HepG2 (cell line): ENCODE data around the gene GSTM1. TPM values are rescaled to one million over a fixed set of nuclear protein-coding genes. Genes with fewer than 3 reads are reported as not detected.

ENCODE experiments used
- ARNT ChIP-seq: fragments of 450-650 bp; IDR thresholded peaks from 2 replicates; pipeline ENCODE4 v1.6.1; 2017
- ARNTL ChIP-seq: sonication (generic); formaldehyde crosslinking; IDR thresholded peaks from 2 replicates; pipeline ENCODE4 v1.4.0; 2020; ENCODE audit warnings: mild to moderate bottlenecking, missing genetic modification reagents
- CAMTA2 ChIP-seq: sonication (generic); formaldehyde crosslinking; IDR thresholded peaks from 2 replicates; pipeline ENCODE4 v1.4.0; 2020; ENCODE audit warnings: mild to moderate bottlenecking, missing genetic modification reagents, borderline replicate concordance
- CERS6 ChIP-seq: sonication (generic); formaldehyde crosslinking; IDR thresholded peaks from 2 replicates; pipeline ENCODE4 v1.5.0; 2020; ENCODE audit warnings: missing genetic modification reagents
- CHCHD3 ChIP-seq: sonication (generic); formaldehyde crosslinking; IDR thresholded peaks from 2 replicates; pipeline ENCODE4 v1.8.0; 2022; ENCODE audit warnings: mild to moderate bottlenecking, missing genetic modification reagents, moderate library complexity
- FIP1L1 ChIP-seq: fragments of 200-400 bp; formaldehyde crosslinking; IDR thresholded peaks from 2 replicates; pipeline ENCODE4 v1.6.1; 2018; ENCODE audit warnings: low read depth, mild to moderate bottlenecking, low read length, moderate library complexity, borderline replicate concordance; ENCODE audit not compliant: insufficient read depth
- HNF4A ChIP-seq: sonication (generic); formaldehyde crosslinking; IDR thresholded peaks from 2 replicates; pipeline ENCODE4 v1.4.0; 2020; ENCODE audit warnings: missing genetic modification reagents
- HNF4G ChIP-seq, 2 experiments: sonication (generic) in 1 of 2; formaldehyde crosslinking in 1 of 2; IDR thresholded peaks; 2 replicates each; pipeline versions ENCODE4 v1.4.0 to v1.6.1; 2011 to 2020; ENCODE audit warnings: borderline replicate concordance in 2 of 2, low read depth in 2 of 2, mild to moderate bottlenecking in 2 of 2, low read length in 1 of 2, missing genetic modification reagents in 1 of 2, moderate library complexity in 1 of 2
- MLX ChIP-seq: IDR thresholded peaks from 2 replicates; pipeline ENCODE4 v1.6.1; 2016
- MTA1 ChIP-seq: sonication (generic); formaldehyde crosslinking; IDR thresholded peaks from 2 replicates; pipeline ENCODE4 v1.4.0; 2020; ENCODE audit warnings: missing genetic modification reagents, mild to moderate bottlenecking, borderline replicate concordance
- NFIB ChIP-seq: sonication (generic); formaldehyde crosslinking; IDR thresholded peaks from 2 replicates; pipeline ENCODE4 v1.9.0; 2021; ENCODE audit warnings: missing genetic modification reagents, mild to moderate bottlenecking, borderline replicate concordance
- PHB2 ChIP-seq: fragments of 450-650 bp; IDR thresholded peaks from 2 replicates; pipeline ENCODE4 v1.6.1; 2018; ENCODE audit not compliant: partially characterized antibody
- RBAK ChIP-seq: sonication (generic); formaldehyde crosslinking; IDR thresholded peaks from 2 replicates; pipeline ENCODE4 v1.5.1; 2020; ENCODE audit warnings: mild to moderate bottlenecking, missing genetic modification reagents
- SRF ChIP-seq: IDR thresholded peaks from 2 replicates; pipeline ENCODE4 v1.6.1; 2011; ENCODE audit warnings: mild to moderate bottlenecking, low read depth, low read length, moderate library complexity
- TFDP2 ChIP-seq: sonication (generic); formaldehyde crosslinking; IDR thresholded peaks from 2 replicates; pipeline ENCODE4 v1.4.0; 2020; ENCODE audit warnings: missing genetic modification reagents
- TIGD3 ChIP-seq: sonication (generic); formaldehyde crosslinking; IDR thresholded peaks from 2 replicates; pipeline ENCODE4 v1.5.1; 2020; ENCODE audit warnings: mild to moderate bottlenecking, missing genetic modification reagents, borderline replicate concordance
- ZFP62 ChIP-seq: sonication (generic); formaldehyde crosslinking; IDR thresholded peaks from 2 replicates; pipeline ENCODE4 v1.4.0; 2020; ENCODE audit warnings: missing genetic modification reagents
- ZHX1 ChIP-seq: sonication (generic); formaldehyde crosslinking; IDR thresholded peaks from 2 replicates; pipeline ENCODE4 v1.8.1; 2022; ENCODE audit warnings: low read depth, mild to moderate bottlenecking, missing genetic modification reagents
- ZNF296 ChIP-seq: sonication (generic); formaldehyde crosslinking; conservative IDR thresholded peaks from 2 replicates; pipeline ENCODE4 v1.5.0; 2020; ENCODE audit warnings: mild to moderate bottlenecking, missing genetic modification reagents
- ZNF564 ChIP-seq: sonication (generic); formaldehyde crosslinking; IDR thresholded peaks from 2 replicates; pipeline ENCODE4 v1.8.1; 2023; ENCODE audit warnings: mild to moderate bottlenecking, missing genetic modification reagents
- ZNF569 ChIP-seq: sonication (generic); formaldehyde crosslinking; IDR thresholded peaks from 2 replicates; pipeline ENCODE4 v1.5.0; 2020; ENCODE audit warnings: mild to moderate bottlenecking, missing genetic modification reagents, moderate library complexity, borderline replicate concordance
- ZNF891 ChIP-seq: sonication (generic); formaldehyde crosslinking; IDR thresholded peaks from 2 replicates; pipeline ENCODE4 v1.5.0; 2020; ENCODE audit warnings: mild to moderate bottlenecking, missing genetic modification reagents
- polyA plus RNA-seq, 8 experiments: library from polyadenylated mRNA; depleted of rRNA in 3 of 8; stranded (reverse) in 7 of 8; unstranded in 1 of 8; fragments of >200 nt; fragmentation: Illumina TruSeq in 4 of 8; extraction: Trizol in 4 of 8; gene quantifications; 2 replicates each; pipeline versions ENCODE4 v1.2.1 to v1.2.3, GENCODE V29; 2011 to 2016; ENCODE audit warnings: low read depth in 4 of 8, missing spikeins in 1 of 8, mixed read lengths in 1 of 8; ENCODE audit not compliant: insufficient read depth in 1 of 8
- total RNA-seq, 5 experiments: library from RNA; depleted of rRNA; stranded (reverse); fragments of >200 nt; fragmentation: Illumina TruSeq; extraction: Trizol; gene quantifications; 2 replicates each; pipeline ENCODE4 v1.2.3, GENCODE V29; 2016; ENCODE audit warnings: low read depth in 1 of 5

The GSTM1 gene
- total and polyA plus RNA-seq, 2 of the 13 experiments (the other 11 are each of a cell fraction or from before 2014, with no cell fraction given), result 0.42 TPM; not detected in 1

GRCh38 chr1:109739738-109740614 lies 52.4 kb downstream of the GSTM1 start (continued):
- TF ChIP-seq TFDP2 (CRISPR knock-in tag), result peak; percentile 79; the same call in 1 of the 2 replicates
- TF ChIP-seq RBAK (CRISPR knock-in tag), result no peak
- no peak for TF ChIP-seq ZNF296 (CRISPR knock-in tag)
- TF ChIP-seq ZHX1 (CRISPR knock-in tag), result 0 out of 2 replicates have a peak, but pooled peaks have one; percentile 13
- no peak for TF ChIP-seq NFIB (CRISPR knock-in tag)
- TF ChIP-seq ARNTL (CRISPR knock-in tag), result no peak
- no peak; the same call in 1 of the 2 replicates for TF ChIP-seq ZNF569
- peak; percentile 40; the same call in 1 of the 2 replicates for TF ChIP-seq MLX (CRISPR knock-in tag)
- peak; percentile 46 for TF ChIP-seq MTA1 (CRISPR knock-in tag)
- TF ChIP-seq PHB2, result no peak
- TF ChIP-seq CHCHD3 (CRISPR knock-in tag), result 0 out of 2 replicates have a peak, but pooled peaks have one; percentile 16
- no peak for TF ChIP-seq ARNT
- no peak for TF ChIP-seq HNF4A (CRISPR knock-in tag)
- TF ChIP-seq ZNF891 (CRISPR knock-in tag), result peak; percentile 62; the same call in 1 of the 2 replicates
- no peak for TF ChIP-seq TIGD3
- TF ChIP-seq ZNF564, result 0 out of 2 replicates have a peak, but pooled peaks have one; percentile 58
- TF ChIP-seq ZFP62 (CRISPR knock-in tag), result no peak
- TF ChIP-seq HNF4G (IDR thresholded peaks at IDR 0.05; ENCODE audit: borderline replicate concordance, low read depth, low read length), result no peak
- TF ChIP-seq HNF4G (CRISPR knock-in tag; IDR thresholded peaks at IDR 0.05; ENCODE audit: borderline replicate concordance, low read depth), result no peak
- no peak for TF ChIP-seq CAMTA2 (CRISPR knock-in tag)
- no peak for TF ChIP-seq SRF
- no peak for TF ChIP-seq CERS6 (CRISPR knock-in tag)
- TF ChIP-seq FIP1L1, result no peak
